HUDEP-2 (cell line): Measurements from ENCODE around the gene ZNF469.

Experiments used
- DNase-seq, 76 experiments: peaks; one replicate each; lab custom pipeline; 2025; ENCODE audit not compliant: unreplicated experiment in 76 of 76; lab: John Stamatoyannopoulos, UW

The ZNF469 gene

GRCh38 chr16:88390735-88391134, 8.0 kb downstream of the ZNF469 start:
- no peak for DNase-seq

GRCh38 chr16:88391144-88391850, 8.5 kb downstream of the ZNF469 start:
- no peak for DNase-seq

GRCh38 chr16:88392111-88392510, 9.4 kb downstream of the ZNF469 start:
- DNase-seq = no peak

GRCh38 chr16:88392616-88393015, 9.9 kb downstream of the ZNF469 start:
- DNase-seq = no peak

GRCh38 chr16:88393034-88393433, 10.3 kb downstream of the ZNF469 start:
- no peak for DNase-seq

GRCh38 chr16:88393571-88393970, 10.8 kb downstream of the ZNF469 start:
- no peak for DNase-seq

- DNase-seq = no peak
Measured at GRCh38 chr16:88394426-88394825, 11.7 kb downstream of the ZNF469 start.

GRCh38 chr16:88395669-88396584, 13.2 kb downstream of the ZNF469 start:
- DNase-seq = no peak

GRCh38 chr16:88398170-88398873, 15.6 kb downstream of the ZNF469 start:
- DNase-seq = no peak

GRCh38 chr16:88398874-88399178, 16.1 kb downstream of the ZNF469 start:
- no peak for DNase-seq

GRCh38 chr16:88400186-88400585, 17.4 kb downstream of the ZNF469 start:
- no peak for DNase-seq

GRCh38 chr16:88401604-88402246, 19.0 kb downstream of the ZNF469 start:
- no peak for DNase-seq

GRCh38 chr16:88402551-88403240, 19.9 kb downstream of the ZNF469 start:
- DNase-seq = no peak

- no peak for DNase-seq
Measured at GRCh38 chr16:88403794-88404581, 21.2 kb downstream of the ZNF469 start.

GRCh38 chr16:88404769-88405168, 22.0 kb downstream of the ZNF469 start:
- no peak for DNase-seq

- no peak for DNase-seq
Measured at GRCh38 chr16:88405216-88406060, 22.7 kb downstream of the ZNF469 start.

- no peak for DNase-seq
Measured at GRCh38 chr16:88406096-88407041, 23.6 kb downstream of the ZNF469 start.

- DNase-seq = no peak
Measured at GRCh38 chr16:88407042-88407420, 24.3 kb downstream of the ZNF469 start.
